ENCODE measurements around the gene CEP350.

The CEP350 gene

DNA sequence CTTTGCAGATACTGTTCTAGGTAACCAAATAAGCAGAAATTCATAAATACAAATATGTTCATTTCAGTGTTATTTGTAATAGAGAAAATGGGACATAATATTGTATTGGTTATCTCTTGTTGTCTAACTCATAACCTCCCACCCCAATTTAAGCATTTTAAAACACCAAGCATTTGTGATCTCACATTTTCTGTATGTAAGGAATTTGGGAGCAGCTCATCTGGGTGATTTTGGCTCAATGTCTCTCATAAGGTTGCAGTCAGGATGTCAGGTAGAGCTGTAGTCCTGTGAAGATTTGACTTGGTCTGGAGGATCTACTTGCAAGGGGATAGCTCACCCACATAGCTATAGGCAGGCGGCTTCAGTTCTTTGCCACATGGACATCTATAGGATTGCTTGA is 29.5 kb downstream of the CEP350 start:
- H3K4ac ChIP-seq (ENCODE audit: low read depth, low read length) = no peak overlapping the region
- no peak overlapping the region for H3K9ac ChIP-seq (ENCODE audit: low read length)
- H3K4me3 ChIP-seq (ENCODE audit: low read length) = no peak overlapping the region
- no peak overlapping the region for H4K8ac ChIP-seq (ENCODE audit: low read depth, low read length)
- H2BK15ac ChIP-seq (replicated peaks; ENCODE audit: low read depth) = no peak overlapping the region
- no peak overlapping the region for H2AK5ac ChIP-seq (ENCODE audit: low read length)
- H3K23ac ChIP-seq (ENCODE audit: low read length) = no peak overlapping the region
- no peak overlapping the region for H3K4me2 ChIP-seq (ENCODE audit: low read length)
- H3K18ac ChIP-seq (ENCODE audit: low read length) = no peak overlapping the region
- H3K79me1 ChIP-seq (ENCODE audit: low read length) = peaks cover 5% of the 10 kb centered on the region
- no peak for DNase-seq
- no peak overlapping the region for H2BK5ac ChIP-seq (ENCODE audit: low read length)
- H4K5ac ChIP-seq (ENCODE audit: low read length) = no peak overlapping the region
- no peaks in the 10 kb centered on the region for H3K4me1 ChIP-seq (ENCODE audit: control insufficient read depth, low read depth, low read length)
- peaks cover 5% of the 10 kb centered on the region for H3K79me2 ChIP-seq (ENCODE audit: control insufficient read depth, insufficient read depth, low read length)
- no peak overlapping the region for H3K56ac ChIP-seq (ENCODE audit: low read length)
- H2BK120ac ChIP-seq (ENCODE audit: low read depth, low read length) = no peak overlapping the region
- H3K36me3 ChIP-seq (ENCODE audit: control insufficient read depth, insufficient read depth, low read length) = no peaks in the 10 kb centered on the region
- H3K27ac ChIP-seq (ENCODE audit: low read depth, low read length) = no peak overlapping the region
- no peaks in the 10 kb centered on the region for H3K27me3 ChIP-seq (ENCODE audit: insufficient read depth, low read length, poor library complexity)
- no CpG with 5 or more reads among the region's 1 CpG for WGBS (ENCODE audit: extremely low coverage, insufficient coverage, low lambda C conversion rate)

DNA sequence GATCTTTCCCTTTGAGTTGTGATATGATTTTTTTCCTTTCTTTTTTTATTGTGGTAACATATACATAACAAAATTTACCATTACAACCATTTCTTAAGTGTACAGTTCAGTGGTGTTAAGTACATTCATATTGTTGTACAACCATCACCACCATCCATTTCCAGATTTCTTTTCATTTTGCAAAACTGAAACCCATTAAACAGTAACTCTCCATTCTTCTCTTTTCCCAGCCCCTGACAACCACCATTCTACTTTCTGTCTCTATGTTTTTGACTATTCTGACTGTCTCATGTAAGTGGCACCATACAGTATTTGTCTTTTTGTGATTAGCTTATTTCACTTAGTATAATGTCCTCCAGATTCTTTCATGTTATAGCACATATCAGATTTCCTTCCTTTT is 30.3 kb downstream of the CEP350 start:
- Histone ChIP-seq H3K27me3 (ENCODE audit: insufficient read depth, low read length, poor library complexity) (no peaks in the 10 kb centered on the region), H2AK5ac (ENCODE audit: low read length) (no peak overlapping the region), H2BK15ac (replicated peaks; ENCODE audit: low read depth) (no peak overlapping the region), H3K36me3 (ENCODE audit: control insufficient read depth, insufficient read depth, low read length) (no peaks in the 10 kb centered on the region), H3K9ac (ENCODE audit: low read length) (no peak overlapping the region), H3K79me1 (ENCODE audit: low read length) (peaks cover 3% of the 10 kb centered on the region), H2BK120ac (ENCODE audit: low read depth, low read length) (no peak overlapping the region), H3K4me3 (ENCODE audit: low read length) (no peak overlapping the region), H4K8ac (ENCODE audit: low read depth, low read length) (no peak overlapping the region), H3K79me2 (ENCODE audit: control insufficient read depth, insufficient read depth, low read length) (peaks cover 2% of the 10 kb centered on the region), H4K5ac (ENCODE audit: low read length) (no peak overlapping the region), H3K4me2 (ENCODE audit: low read length) (no peak overlapping the region), H3K4ac (ENCODE audit: low read depth, low read length) (no peak overlapping the region), H3K56ac (ENCODE audit: low read length) (no peak overlapping the region), H3K23ac (ENCODE audit: low read length) (no peak overlapping the region), H3K4me1 (ENCODE audit: control insufficient read depth, low read depth, low read length) (no peaks in the 10 kb centered on the region), H2BK5ac (ENCODE audit: low read length) (no peak overlapping the region), H3K27ac (ENCODE audit: low read depth, low read length) (no peak overlapping the region), H3K18ac (ENCODE audit: low read length) (no peak overlapping the region)
- no peak for DNase-seq

DNA sequence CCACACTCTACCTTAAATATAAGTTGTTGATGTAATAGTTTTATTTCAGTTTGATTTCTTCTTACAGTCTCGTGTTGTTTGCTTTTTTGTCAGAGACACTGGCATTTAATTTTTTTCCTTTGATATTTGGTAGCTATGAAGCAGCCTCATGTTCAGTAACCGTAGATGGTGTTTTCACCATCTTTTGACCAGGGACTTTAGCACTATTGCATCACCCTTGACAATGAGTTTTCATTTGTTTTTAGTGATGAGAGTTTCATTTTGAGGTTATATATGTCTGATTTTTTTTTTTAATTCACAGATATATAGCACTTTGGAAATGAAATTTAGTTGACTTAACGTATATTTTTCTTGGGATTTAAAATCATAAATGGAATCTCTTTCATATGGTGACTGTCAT is 36.2 kb downstream of the CEP350 start:
- no peak overlapping the region for H3K9ac ChIP-seq (ENCODE audit: low read length)
- no peak overlapping the region for H3K27ac ChIP-seq (ENCODE audit: low read depth, low read length)
- H2AK5ac ChIP-seq (ENCODE audit: low read length) = no peak overlapping the region
- no peak overlapping the region for H3K4ac ChIP-seq (ENCODE audit: low read depth, low read length)
- H2BK15ac ChIP-seq (replicated peaks; ENCODE audit: low read depth) = no peak overlapping the region
- H3K18ac ChIP-seq (ENCODE audit: low read length) = no peak overlapping the region
- no peaks in the 10 kb centered on the region for H3K4me1 ChIP-seq (ENCODE audit: control insufficient read depth, low read depth, low read length)
- H3K4me3 ChIP-seq (ENCODE audit: low read length) = no peak overlapping the region
- no peaks in the 10 kb centered on the region for H3K27me3 ChIP-seq (ENCODE audit: insufficient read depth, low read length, poor library complexity)
- H4K5ac ChIP-seq (ENCODE audit: low read length) = no peak overlapping the region
- DNase-seq = no peak
- H2BK5ac ChIP-seq (ENCODE audit: low read length) = no peak overlapping the region
- no peaks in the 10 kb centered on the region for H3K36me3 ChIP-seq (ENCODE audit: control insufficient read depth, insufficient read depth, low read length)
- no peak overlapping the region for H2BK120ac ChIP-seq (ENCODE audit: low read depth, low read length)
- H3K23ac ChIP-seq (ENCODE audit: low read length) = no peak overlapping the region
- no CpG with 5 or more reads among the region's 3 CpGs for WGBS (ENCODE audit: extremely low coverage, insufficient coverage, low lambda C conversion rate)
- H3K79me1 ChIP-seq (ENCODE audit: low read length) = no peaks in the 10 kb centered on the region
- no peak overlapping the region for H4K8ac ChIP-seq (ENCODE audit: low read depth, low read length)
- no peak overlapping the region for H3K4me2 ChIP-seq (ENCODE audit: low read length)
- no peak overlapping the region for H3K56ac ChIP-seq (ENCODE audit: low read length)
- no peaks in the 10 kb centered on the region for H3K79me2 ChIP-seq (ENCODE audit: control insufficient read depth, insufficient read depth, low read length)

DNA sequence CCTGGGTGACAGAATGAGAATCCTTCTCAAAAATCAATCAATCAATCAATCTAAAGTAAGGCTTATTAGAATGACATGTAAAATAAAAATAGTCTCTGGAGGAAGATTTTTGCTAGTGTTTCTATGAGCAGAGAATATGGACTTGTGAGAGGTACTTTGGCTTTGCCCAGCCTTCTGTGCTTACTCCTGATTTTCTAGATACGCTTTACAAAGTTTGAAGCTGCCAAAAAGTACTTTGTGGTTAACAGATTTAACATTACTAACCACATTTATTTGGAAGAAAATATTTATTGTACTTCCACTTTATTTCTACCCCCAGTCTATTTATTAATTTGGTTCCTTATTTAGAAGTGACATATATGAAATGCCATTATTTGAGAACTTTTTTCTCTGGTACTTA is 41.0 kb downstream of the CEP350 start:
- Histone ChIP-seq H2AK5ac (ENCODE audit: low read length) (no peak overlapping the region), H3K4me1 (ENCODE audit: control insufficient read depth, low read depth, low read length) (no peaks in the 10 kb centered on the region), H3K4ac (ENCODE audit: low read depth, low read length) (no peak overlapping the region), H3K56ac (ENCODE audit: low read length) (no peak overlapping the region), H3K4me2 (ENCODE audit: low read length) (no peak overlapping the region), H3K36me3 (ENCODE audit: control insufficient read depth, insufficient read depth, low read length) (no peaks in the 10 kb centered on the region), H4K5ac (ENCODE audit: low read length) (no peak overlapping the region), H3K27ac (ENCODE audit: low read depth, low read length) (no peak overlapping the region), H2BK5ac (ENCODE audit: low read length) (no peak overlapping the region), H3K23ac (ENCODE audit: low read length) (no peak overlapping the region), H3K27me3 (ENCODE audit: insufficient read depth, low read length, poor library complexity) (no peaks in the 10 kb centered on the region), H3K79me2 (ENCODE audit: control insufficient read depth, insufficient read depth, low read length) (no peaks in the 10 kb centered on the region), H3K4me3 (ENCODE audit: low read length) (no peak overlapping the region), H2BK15ac (replicated peaks; ENCODE audit: low read depth) (no peak overlapping the region), H3K9ac (ENCODE audit: low read length) (no peak overlapping the region), H3K18ac (ENCODE audit: low read length) (no peak overlapping the region), H3K79me1 (ENCODE audit: low read length) (no peaks in the 10 kb centered on the region), H4K8ac (ENCODE audit: low read depth, low read length) (no peak overlapping the region), H2BK120ac (ENCODE audit: low read depth, low read length) (no peak overlapping the region)
- WGBS (ENCODE audit: extremely low coverage, insufficient coverage, low lambda C conversion rate) = no CpG with 5 or more reads among the region's 1 CpG
- no peak for DNase-seq

DNA sequence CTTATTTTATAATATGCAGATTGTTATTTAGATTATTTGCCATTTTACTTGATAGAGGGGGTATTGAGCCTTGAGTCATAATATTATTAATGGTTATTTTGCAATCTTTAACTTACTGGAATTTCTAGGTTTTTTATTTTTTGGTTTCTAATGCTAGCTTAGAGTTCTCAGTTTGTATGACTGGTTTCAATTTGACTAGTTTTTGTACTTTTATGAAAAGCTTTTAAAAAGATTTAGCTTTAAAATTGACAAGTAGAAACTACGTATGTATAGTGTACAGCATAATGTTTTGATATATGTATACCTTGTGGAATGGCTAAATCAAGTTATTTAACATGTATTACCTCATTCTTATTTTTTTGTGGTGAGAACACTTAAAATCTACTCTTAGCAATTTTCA is 41.5 kb downstream of the CEP350 start:
- Histone ChIP-seq H3K23ac (ENCODE audit: low read length) (no peak overlapping the region), H2AK5ac (ENCODE audit: low read length) (no peak overlapping the region), H3K79me2 (ENCODE audit: control insufficient read depth, insufficient read depth, low read length) (no peaks in the 10 kb centered on the region), H3K4me2 (ENCODE audit: low read length) (no peak overlapping the region), H3K4me3 (ENCODE audit: low read length) (no peak overlapping the region), H3K56ac (ENCODE audit: low read length) (no peak overlapping the region), H3K9ac (ENCODE audit: low read length) (no peak overlapping the region), H3K36me3 (ENCODE audit: control insufficient read depth, insufficient read depth, low read length) (no peaks in the 10 kb centered on the region), H4K8ac (ENCODE audit: low read depth, low read length) (no peak overlapping the region), H3K27ac (ENCODE audit: low read depth, low read length) (no peak overlapping the region), H3K18ac (ENCODE audit: low read length) (no peak overlapping the region), H2BK5ac (ENCODE audit: low read length) (no peak overlapping the region), H3K27me3 (ENCODE audit: insufficient read depth, low read length, poor library complexity) (no peaks in the 10 kb centered on the region), H2BK15ac (replicated peaks; ENCODE audit: low read depth) (no peak overlapping the region), H4K5ac (ENCODE audit: low read length) (no peak overlapping the region), H3K4ac (ENCODE audit: low read depth, low read length) (no peak overlapping the region), H3K4me1 (ENCODE audit: control insufficient read depth, low read depth, low read length) (no peaks in the 10 kb centered on the region), H3K79me1 (ENCODE audit: low read length) (no peaks in the 10 kb centered on the region), H2BK120ac (ENCODE audit: low read depth, low read length) (no peak overlapping the region)
- no peak for DNase-seq
- no CpG with 5 or more reads among the region's 1 CpG for WGBS (ENCODE audit: extremely low coverage, insufficient coverage, low lambda C conversion rate)

DNA sequence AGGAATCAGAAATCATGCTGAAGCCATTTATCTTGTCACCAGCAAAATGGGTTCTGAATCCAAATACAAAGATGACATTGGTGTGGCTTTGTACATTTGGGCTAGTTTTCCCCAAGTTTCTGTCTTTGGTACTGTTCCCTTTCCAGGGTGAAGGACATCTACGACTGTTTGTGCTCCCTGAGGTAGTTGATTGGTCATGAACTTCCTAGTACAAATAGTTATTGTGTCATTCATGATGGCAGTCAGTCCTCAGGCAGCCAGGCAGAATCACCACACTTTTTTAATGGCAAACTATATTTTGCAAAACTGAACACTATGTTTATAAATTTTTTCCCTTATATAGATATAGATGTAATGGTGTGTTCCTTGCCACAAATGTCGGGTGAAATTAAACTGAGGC is 46.0 kb downstream of the CEP350 start:
- Histone ChIP-seq H3K36me3 (ENCODE audit: control insufficient read depth, insufficient read depth, low read length) (no peaks in the 10 kb centered on the region), H3K79me1 (ENCODE audit: low read length) (no peaks in the 10 kb centered on the region), H3K4me3 (ENCODE audit: low read length) (no peak overlapping the region), H3K79me2 (ENCODE audit: control insufficient read depth, insufficient read depth, low read length) (no peaks in the 10 kb centered on the region), H3K56ac (ENCODE audit: low read length) (no peak overlapping the region), H4K5ac (ENCODE audit: low read length) (no peak overlapping the region), H3K9ac (ENCODE audit: low read length) (no peak overlapping the region), H3K4me2 (ENCODE audit: low read length) (no peak overlapping the region), H2BK5ac (ENCODE audit: low read length) (no peak overlapping the region), H3K4ac (ENCODE audit: low read depth, low read length) (no peak overlapping the region), H2BK120ac (ENCODE audit: low read depth, low read length) (no peak overlapping the region), H3K27ac (ENCODE audit: low read depth, low read length) (no peak overlapping the region), H3K27me3 (ENCODE audit: insufficient read depth, low read length, poor library complexity) (no peaks in the 10 kb centered on the region), H2BK15ac (replicated peaks; ENCODE audit: low read depth) (no peak overlapping the region), H2AK5ac (ENCODE audit: low read length) (no peak overlapping the region), H3K4me1 (ENCODE audit: control insufficient read depth, low read depth, low read length) (no peaks in the 10 kb centered on the region), H4K8ac (ENCODE audit: low read depth, low read length) (no peak overlapping the region), H3K18ac (ENCODE audit: low read length) (no peak overlapping the region), H3K23ac (ENCODE audit: low read length) (no peak overlapping the region)
- DNase-seq = no peak
- no CpG with 5 or more reads among the region's 2 CpGs for WGBS (ENCODE audit: extremely low coverage, insufficient coverage, low lambda C conversion rate)

All from mesendoderm (in vitro differentiated cells).